T-helper 1 cell (primary cell): ENCODE results near the gene C12orf60.
"Not testable (repeated sequence)": the region's sequence is repeated elsewhere in the genome, so short reads cannot be mapped to it uniquely, and the experiment has no call there.

ENCODE experiments used
- DNase-seq, 5 donors: peaks; one replicate each; pipeline ENCODE4 v3.0.0-alpha.2; 2012 to 2020
- total RNA-seq, 4 donors: gene quantifications; one replicate each; lab custom pipeline; 2026; lab: John Stamatoyannopoulos, UW

The C12orf60 gene, protein sequence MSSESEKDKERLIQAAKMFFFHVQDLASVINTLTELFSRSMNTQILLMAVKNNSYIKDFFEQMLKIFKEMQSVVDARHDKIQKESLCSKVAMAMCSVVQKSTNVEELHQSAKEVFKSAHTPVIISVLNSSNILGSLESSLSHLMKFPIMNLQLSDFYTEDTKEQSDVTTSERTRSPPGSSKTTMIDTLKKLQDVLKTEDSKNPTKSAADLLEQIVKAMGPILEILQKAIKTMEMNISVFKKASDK
- total RNA-seq = 0.24 to 5.4 (median 0.69) reads per million in 4 donors

DNA sequence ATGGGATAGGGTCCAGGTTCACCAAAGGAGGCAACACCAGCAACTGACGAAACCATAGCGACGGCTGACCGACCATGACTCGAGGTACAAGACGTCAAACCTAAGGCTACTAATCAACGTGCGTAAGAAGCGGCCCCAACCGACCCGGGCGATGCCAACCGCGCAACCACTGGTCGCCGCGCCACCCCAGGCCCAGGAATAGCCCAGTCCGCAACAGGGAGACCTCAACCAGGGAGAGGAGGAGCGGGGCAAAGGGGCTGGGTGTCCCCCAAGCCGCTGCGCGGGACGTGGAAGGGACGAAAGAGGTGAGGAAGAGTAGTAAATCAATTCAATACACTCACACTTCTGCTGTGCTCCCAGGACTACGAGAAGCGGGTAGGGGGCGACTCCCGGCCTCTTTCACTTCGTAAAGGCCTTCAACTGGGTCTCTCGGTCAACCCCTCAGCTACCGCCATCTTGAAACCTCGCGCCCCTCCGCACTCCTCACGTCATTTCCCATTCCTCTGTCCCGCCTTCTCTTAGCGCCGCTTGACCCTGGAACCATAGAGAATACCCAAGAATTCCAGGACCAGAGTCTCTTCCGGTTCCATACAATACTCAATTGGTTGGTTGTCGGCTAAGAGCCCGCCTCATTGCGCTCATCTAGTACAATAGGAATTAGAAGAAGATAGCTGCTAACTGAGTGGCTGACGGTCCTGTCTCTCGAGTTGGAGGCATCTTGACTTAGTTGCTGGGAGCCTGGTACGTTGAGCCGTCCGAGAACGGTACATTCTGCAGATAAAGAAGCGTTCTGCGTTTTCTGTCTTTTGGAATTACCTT lies at the start of gene C12orf60, which contains the start of gene WBP11:
Gene C12orf60, plus strand, starts transcription at position 660 of the 819 bp plus-strand sequence. CDS start 19,266 bp downstream, outside the sequence.
Gene WBP11, minus strand, starts transcription at position 468 of the 819 bp plus-strand sequence. CDS start 2,095 bp downstream, outside the sequence.
- DNase-seq = peak; percentile 71 to 96 (median 85)

- DNase-seq = no peak
Observed at GRCh38 chr12:14756334-14757143, 46.9 kb upstream of the C12orf60 start.

DNA sequence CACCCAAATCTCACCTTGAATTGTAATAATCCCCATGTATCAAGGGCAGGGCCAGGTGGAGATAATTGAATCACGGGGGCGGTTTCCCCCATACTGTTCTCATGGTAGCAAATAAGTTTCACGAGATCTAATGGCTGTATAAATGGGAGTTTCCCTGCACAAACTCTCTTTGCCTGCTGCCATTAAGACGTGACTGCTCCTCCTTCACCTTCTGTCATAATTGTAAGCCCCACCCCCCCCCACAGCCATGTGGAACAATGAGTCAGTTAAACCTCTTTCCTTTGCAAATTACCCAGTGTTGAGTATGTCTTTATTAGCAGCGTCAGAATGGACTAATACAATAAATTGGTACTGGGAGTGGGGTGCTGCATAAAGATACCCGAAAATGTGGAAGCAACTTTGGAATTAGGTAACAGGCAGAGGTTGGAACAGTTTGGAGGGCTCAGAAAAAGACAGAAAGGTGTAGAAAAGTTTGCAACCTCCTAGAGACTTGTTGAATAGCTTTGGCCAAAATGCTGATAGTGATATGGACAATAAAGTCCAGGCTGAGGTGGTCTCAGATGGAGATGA lies 43.7 kb upstream of the C12orf60 start:
- DNase-seq = not testable (repeated sequence)

DNA sequence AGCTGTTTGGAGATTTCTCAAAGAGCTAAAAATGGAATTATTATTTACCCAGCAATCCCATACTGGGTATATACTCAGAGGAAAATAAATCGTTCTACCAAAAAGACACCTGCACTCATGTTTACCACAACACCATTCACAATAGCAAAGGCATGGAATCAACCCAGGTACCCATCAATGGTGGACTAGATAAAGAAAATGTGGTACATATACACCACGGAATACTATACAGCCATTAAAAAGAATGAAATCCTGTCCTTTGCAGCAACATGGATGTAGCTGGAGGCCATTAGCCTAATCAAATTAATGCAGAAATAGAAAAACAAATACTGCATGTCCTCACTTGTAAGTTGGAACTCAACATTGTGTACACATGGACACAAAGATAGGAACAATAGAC lies 38.1 kb upstream of the C12orf60 start:
- DNase-seq = no peak

- not testable (repeated sequence) for DNase-seq
Observed at GRCh38 chr12:14766020-14766419, 37.5 kb upstream of the C12orf60 start.

DNA sequence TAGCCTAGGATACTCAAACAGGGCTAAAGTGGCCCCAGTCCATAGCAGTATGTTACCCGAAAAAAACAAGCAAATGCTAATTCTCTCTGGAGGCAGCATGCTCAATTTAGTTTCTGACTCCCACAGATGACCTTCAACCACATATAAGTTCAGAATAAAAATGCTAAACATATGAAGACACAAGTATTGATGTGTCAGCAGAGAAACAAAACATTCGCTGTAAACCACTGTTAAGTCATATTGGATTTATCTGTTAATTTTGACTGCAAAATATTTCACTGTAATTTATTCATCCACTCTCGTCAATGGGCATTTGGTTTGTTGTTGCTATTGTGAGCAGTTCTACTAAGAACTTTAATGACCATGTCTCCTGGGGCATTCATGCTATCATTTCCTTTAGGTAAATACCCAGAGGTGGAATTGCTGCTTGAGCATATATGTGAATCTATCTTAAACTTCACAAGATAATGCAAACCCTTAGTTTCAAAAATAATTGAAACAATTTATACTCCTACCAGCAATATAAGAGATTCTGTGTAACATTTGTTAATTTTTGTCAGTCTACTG lies 36.7 kb upstream of the C12orf60 start:
- DNase-seq = no peak

GRCh38 chr12:14767617-14768016 lies 35.9 kb upstream of the C12orf60 start:
- DNase-seq = no peak

DNA sequence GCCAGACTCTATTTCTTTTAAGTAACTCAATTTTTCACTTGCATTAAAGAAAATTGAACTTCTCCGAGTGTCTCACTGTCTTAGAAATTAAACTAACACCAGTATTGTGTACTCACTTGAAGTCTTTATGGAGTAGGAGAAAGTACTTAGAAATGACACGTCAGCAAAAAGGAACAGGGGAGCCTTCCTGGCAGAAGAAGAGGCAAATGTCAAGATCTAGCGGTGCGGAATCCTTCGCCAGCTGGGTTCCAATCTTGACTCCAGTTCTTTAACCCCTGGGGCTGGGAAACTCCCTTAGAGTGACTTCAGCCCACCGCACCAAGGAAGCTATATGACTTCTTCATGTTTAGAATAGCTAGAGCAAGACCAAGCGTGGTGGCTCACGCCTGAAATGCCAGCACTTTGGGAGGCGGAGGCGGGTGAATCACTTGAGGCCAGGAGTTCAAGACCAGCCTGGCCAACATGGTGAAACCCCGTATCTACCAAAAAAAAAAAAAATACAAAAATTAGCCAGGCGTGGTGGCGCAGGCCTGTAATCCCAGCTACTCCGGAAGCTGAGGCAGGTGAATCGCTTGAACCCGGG lies 34.6 kb upstream of the C12orf60 start:
- peak in 3 of 5 donors; percentile 7 to 30 (median 25) for DNase-seq

GRCh38 chr12:14769466-14769968 lies 34.0 kb upstream of the C12orf60 start:
- DNase-seq = no peak

- DNase-seq = peak; percentile 77 to 94 (median 85)
Observed at GRCh38 chr12:14769969-14770495, 33.4 kb upstream of the C12orf60 start.

- DNase-seq = peak; percentile 72 to 97 (median 87)
Observed at GRCh38 chr12:14770496-14771461, 32.7 kb upstream of the C12orf60 start.

DNA sequence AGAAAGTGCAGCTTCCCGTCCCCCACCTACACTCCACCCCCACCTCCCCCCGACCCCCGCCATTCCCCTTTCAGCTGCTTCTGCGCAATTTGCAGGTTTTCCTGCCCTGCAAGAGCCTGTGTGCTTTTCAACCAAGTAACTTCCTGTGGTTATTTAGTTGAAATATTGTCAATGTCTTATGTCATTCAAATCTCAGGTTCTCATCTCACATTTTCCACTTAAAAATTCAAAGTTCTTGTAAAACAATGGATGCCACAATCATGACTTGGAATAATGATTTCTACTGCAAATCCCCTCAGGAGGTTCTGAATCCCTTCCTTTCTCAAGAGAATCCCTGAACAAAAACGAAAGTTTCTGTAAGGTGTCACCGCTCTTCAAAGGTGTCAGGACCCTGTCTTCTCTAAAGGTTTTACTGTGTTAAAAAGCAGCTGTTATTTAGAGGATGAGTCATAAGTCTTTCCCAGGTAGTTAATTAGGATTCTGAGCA lies 31.8 kb upstream of the C12orf60 start:
- peak in 4 of 5 donors; percentile 15 to 67 (median 39) for DNase-seq

- no peak for DNase-seq
Observed at GRCh38 chr12:14772946-14773345, 30.5 kb upstream of the C12orf60 start.

- DNase-seq = no peak
Observed at GRCh38 chr12:14773685-14774073, 29.8 kb upstream of the C12orf60 start.

GRCh38 chr12:14774074-14774905 lies 29.2 kb upstream of the C12orf60 start:
- peak; percentile 81 to 97 (median 86) for DNase-seq

DNA sequence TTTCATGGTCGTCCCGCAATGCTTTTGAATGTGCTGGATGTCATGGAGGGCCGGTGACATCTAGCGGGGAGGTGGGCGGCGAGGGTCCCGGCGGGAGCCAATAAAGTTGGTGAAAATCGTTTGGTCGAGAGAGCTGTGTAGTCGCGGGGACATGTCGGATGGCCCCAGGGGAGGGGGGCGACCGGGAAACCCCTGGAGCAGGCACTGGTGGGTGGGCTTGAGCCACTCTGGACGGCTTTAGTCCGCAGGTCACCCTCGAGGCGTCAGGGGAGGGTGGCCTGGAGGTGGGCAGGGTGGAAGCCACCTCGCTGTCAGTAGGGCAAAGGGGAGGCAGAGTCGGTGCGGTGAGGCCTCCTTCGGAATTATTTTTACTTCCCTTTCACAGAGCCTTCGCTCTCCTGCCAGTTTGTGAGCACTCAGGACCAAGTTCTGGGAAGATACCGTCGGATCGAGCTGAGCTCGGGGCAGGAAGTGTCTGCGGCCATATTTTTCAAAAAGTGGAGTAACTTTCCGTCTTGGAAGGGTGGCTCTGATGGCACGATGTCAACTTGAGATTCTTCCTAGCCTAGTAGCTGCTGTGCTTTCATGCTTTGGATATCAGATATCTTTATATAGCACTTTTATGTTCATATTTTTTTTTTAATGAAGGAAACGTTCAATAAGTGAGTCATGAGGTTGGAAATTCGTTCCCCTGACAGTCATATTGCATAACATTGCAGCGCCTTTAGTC lies 28.4 kb upstream of the C12orf60 start:
- DNase-seq = peak in 3 of 5 donors; percentile 14 to 39 (median 14)

GRCh38 chr12:14775636-14775980 lies 27.9 kb upstream of the C12orf60 start:
- peak in 1 of 5 donors; percentile 37 for DNase-seq
